HEK293T (cell line): Measurements from ENCODE around the gene LRFN5.

Experiments used
- ARNT ChIP-seq: fragments of 450-650 bp; IDR thresholded peaks from 2 replicates; pipeline ENCODE4 v1.6.1; 2017; ENCODE audit warnings: mild to moderate bottlenecking
- FOXA1 ChIP-seq: fragments of 450-650 bp; IDR thresholded peaks from 2 replicates; pipeline ENCODE4 v1.6.1; 2016; ENCODE audit warnings: mild to moderate bottlenecking
- FOXK2 ChIP-seq: fragments of 450-650 bp; IDR thresholded peaks from 2 replicates; pipeline ENCODE4 v1.6.1; 2016; ENCODE audit warnings: mild to moderate bottlenecking
- FOXM1 ChIP-seq: fragments of 450-650 bp; IDR thresholded peaks from 2 replicates; pipeline ENCODE4 v1.6.1; 2017; ENCODE audit warnings: mild to moderate bottlenecking, borderline replicate concordance
- LEF1 ChIP-seq: fragments of 450-650 bp; IDR thresholded peaks from 2 replicates; pipeline ENCODE4 v1.6.1; 2017; ENCODE audit warnings: mild to moderate bottlenecking, borderline replicate concordance
- SP1 ChIP-seq: fragments of 450-650 bp; IDR thresholded peaks from 2 replicates; pipeline ENCODE4 v1.6.1; 2017
- SUZ12 ChIP-seq: fragments of 450-650 bp; IDR thresholded peaks from 2 replicates; pipeline ENCODE4 v1.6.1; 2016; ENCODE audit warnings: mild to moderate bottlenecking
- ZNF384 ChIP-seq: fragments of 450-650 bp; IDR thresholded peaks from 2 replicates; pipeline ENCODE4 v1.6.1; 2016

- TF ChIP-seq FOXK2 (no peak), FOXM1 (no peak), ARNT (no peak), SUZ12 (no peak), FOXA1 (no peak), ZNF384 (no peak), SP1 (no peak), LEF1 (no peak)
Measured at GRCh38 chr14:41865894-41866293, 259.2 kb downstream of the LRFN5 start.
